K562 (cell line): ENCODE results near the gene WDR70. TPM values are rescaled to one million over a fixed set of nuclear protein-coding genes. Genes with fewer than 3 reads are reported as not detected.

Experiments used
- EGR1 ChIP-seq: fragments of 450-650 bp; conservative IDR thresholded peaks from 2 replicates; pipeline ENCODE4 v1.6.1; 2017; ENCODE audit warnings: mild to moderate bottlenecking
- EHMT2 ChIP-seq: fragments of 450-650 bp; IDR thresholded peaks from 2 replicates; pipeline ENCODE4 v1.6.1; 2018; ENCODE audit warnings: antibody characterized with exemption
- SMARCE1 ChIP-seq: fragments of 450-650 bp; IDR thresholded peaks from 2 replicates; pipeline ENCODE4 v1.7.1; 2016; ENCODE audit warnings: mild to moderate bottlenecking
- ZNF133 ChIP-seq: fragments of 250-450 bp; sonication (Bioruptor Pico); IDR thresholded peaks from 2 replicates; pipeline ENCODE4 v1.4.0; 2020; ENCODE audit warnings: mild to moderate bottlenecking
- ZNF778 ChIP-seq: fragments of 450-650 bp; formaldehyde crosslinking; IDR thresholded peaks from 2 replicates; pipeline ENCODE4 v1.4.0; 2020; ENCODE audit warnings: mild to moderate bottlenecking, moderate library complexity
- ZZZ3 ChIP-seq: fragments of 450-650 bp; IDR thresholded peaks from 2 replicates; pipeline ENCODE4 v1.6.1; 2016; ENCODE audit warnings: antibody characterized with exemption, mild to moderate bottlenecking, moderate library complexity
- polyA plus RNA-seq, 8 experiments: library from polyadenylated mRNA; depleted of rRNA in 4 of 8; stranded (reverse) in 5 of 8; unstranded in 3 of 8; fragments of >200 nt; fragmentation: Nextera tagmentation in 2 of 8; fragmentation: Illumina TruSeq in 1 of 8; extraction: Ambion mirVana in 2 of 8; extraction: Trizol in 1 of 8; gene quantifications; 2 replicates each; pipeline versions ENCODE4 v1.2.1 to v1.2.3, GENCODE V29; 2011 to 2014; ENCODE audit warnings: inconsistent platforms in 1 of 8, missing spikeins in 1 of 8
- total RNA-seq, 7 experiments: library from RNA; depleted of rRNA in 6 of 7; stranded (reverse); fragments of >200 nt in 6 of 7; fragmentation: Illumina TruSeq in 2 of 7; extraction: Trizol in 2 of 7; gene quantifications; 2 replicates each; pipeline versions ENCODE4 v1.2.1 to v1.2.3, GENCODE V29; 2011 to 2021; ENCODE audit warnings: low replicate concordance in 1 of 7
- TF ChIP-seq, protein P1 (sequence below): fragments of 250-450 bp; sonication (Bioruptor Pico); IDR thresholded peaks from 2 replicates; pipeline ENCODE4 v1.5.0; 2020; ENCODE audit warnings: mild to moderate bottlenecking, borderline replicate concordance
- TF ChIP-seq, protein P2 (sequence below): fragments of 450-650 bp; IDR thresholded peaks from 2 replicates; pipeline ENCODE4 v1.6.1; 2018; ENCODE audit not compliant: partially characterized antibody
- TF ChIP-seq, protein P3 (sequence below): fragments of 450-650 bp; formaldehyde crosslinking; IDR thresholded peaks from 2 replicates; pipeline ENCODE4 v1.4.0; 2020; ENCODE audit warnings: mild to moderate bottlenecking

WDR70 gene
- total and polyA plus RNA-seq, 9 of the 15 experiments (the other 6 are each of a cell fraction or from before 2014, with no cell fraction given) = 16.8 to 46.6 (median 38.8) TPM

DNA sequence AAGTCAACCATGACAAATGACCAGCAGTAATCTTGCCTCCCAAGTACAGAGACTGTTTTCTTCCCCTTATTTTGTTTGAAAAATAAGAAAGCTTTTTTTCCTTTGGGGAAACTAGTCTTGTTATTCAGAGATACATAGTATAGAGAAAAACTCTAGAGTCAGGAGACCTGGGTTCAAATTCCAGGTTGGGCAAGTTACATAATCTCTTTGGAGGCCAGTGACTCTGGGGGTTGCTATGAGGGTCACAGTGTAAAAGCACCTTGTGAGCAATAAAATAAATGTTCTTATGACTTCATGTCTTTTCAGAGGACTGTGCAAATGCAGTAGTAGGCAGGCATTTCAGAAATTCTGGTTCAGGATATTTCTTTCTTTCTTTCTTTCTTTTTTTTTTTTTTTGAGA, 389.3 kb downstream of the WDR70 start (continued):
- no peak for TF ChIP-seq EHMT2
- no peak for TF ChIP-seq SMARCE1
- TF ChIP-seq, protein P1, sequence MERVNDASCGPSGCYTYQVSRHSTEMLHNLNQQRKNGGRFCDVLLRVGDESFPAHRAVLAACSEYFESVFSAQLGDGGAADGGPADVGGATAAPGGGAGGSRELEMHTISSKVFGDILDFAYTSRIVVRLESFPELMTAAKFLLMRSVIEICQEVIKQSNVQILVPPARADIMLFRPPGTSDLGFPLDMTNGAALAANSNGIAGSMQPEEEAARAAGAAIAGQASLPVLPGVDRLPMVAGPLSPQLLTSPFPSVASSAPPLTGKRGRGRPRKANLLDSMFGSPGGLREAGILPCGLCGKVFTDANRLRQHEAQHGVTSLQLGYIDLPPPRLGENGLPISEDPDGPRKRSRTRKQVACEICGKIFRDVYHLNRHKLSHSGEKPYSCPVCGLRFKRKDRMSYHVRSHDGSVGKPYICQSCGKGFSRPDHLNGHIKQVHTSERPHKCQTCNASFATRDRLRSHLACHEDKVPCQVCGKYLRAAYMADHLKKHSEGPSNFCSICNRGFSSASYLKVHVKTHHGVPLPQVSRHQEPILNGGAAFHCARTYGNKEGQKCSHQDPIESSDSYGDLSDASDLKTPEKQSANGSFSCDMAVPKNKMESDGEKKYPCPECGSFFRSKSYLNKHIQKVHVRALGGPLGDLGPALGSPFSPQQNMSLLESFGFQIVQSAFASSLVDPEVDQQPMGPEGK (CRISPR knock-in tag) = no peak
- TF ChIP-seq, protein P2, sequence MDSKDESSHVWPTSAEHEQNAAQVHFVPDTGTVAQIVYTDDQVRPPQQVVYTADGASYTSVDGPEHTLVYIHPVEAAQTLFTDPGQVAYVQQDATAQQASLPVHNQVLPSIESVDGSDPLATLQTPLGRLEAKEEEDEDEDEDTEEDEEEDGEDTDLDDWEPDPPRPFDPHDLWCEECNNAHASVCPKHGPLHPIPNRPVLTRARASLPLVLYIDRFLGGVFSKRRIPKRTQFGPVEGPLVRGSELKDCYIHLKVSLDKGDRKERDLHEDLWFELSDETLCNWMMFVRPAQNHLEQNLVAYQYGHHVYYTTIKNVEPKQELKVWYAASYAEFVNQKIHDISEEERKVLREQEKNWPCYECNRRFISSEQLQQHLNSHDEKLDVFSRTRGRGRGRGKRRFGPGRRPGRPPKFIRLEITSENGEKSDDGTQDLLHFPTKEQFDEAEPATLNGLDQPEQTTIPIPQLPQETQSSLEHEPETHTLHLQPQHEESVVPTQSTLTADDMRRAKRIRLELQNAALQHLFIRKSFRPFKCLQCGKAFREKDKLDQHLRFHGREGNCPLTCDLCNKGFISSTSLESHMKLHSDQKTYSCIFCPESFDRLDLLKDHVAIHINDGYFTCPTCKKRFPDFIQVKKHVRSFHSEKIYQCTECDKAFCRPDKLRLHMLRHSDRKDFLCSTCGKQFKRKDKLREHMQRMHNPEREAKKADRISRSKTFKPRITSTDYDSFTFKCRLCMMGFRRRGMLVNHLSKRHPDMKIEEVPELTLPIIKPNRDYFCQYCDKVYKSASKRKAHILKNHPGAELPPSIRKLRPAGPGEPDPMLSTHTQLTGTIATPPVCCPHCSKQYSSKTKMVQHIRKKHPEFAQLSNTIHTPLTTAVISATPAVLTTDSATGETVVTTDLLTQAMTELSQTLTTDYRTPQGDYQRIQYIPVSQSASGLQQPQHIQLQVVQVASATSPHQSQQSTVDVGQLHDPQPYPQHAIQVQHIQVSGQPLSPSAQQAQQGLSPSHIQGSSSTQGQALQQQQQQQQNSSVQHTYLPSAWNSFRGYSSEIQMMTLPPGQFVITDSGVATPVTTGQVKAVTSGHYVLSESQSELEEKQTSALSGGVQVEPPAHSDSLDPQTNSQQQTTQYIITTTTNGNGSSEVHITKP = no peak
- TF ChIP-seq, protein P3, sequence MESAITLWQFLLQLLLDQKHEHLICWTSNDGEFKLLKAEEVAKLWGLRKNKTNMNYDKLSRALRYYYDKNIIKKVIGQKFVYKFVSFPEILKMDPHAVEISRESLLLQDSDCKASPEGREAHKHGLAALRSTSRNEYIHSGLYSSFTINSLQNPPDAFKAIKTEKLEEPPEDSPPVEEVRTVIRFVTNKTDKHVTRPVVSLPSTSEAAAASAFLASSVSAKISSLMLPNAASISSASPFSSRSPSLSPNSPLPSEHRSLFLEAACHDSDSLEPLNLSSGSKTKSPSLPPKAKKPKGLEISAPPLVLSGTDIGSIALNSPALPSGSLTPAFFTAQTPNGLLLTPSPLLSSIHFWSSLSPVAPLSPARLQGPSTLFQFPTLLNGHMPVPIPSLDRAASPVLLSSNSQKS (CRISPR knock-in tag) = no peak
- TF ChIP-seq EGR1 = no peak
- TF ChIP-seq ZZZ3 = no peak
- no peak for TF ChIP-seq ZNF133 (CRISPR knock-in tag)
- TF ChIP-seq ZNF778 (CRISPR knock-in tag) = no peak
